Effector memory CD8-positive, alpha-beta T cell (primary cell): ENCODE data around the gene TPRG1.

Experiments used
- ATAC-seq: fragments of 150-1000 bp; cut with Tn5 transposase; replicated peaks from 2 replicates; pipeline ENCODE4 v1.10.0; 2021; ENCODE audit warnings: mild to moderate bottlenecking, moderate library complexity
- DNase-seq, 3 experiments: peaks; one replicate each; pipeline ENCODE4 v3.0.0; 2021
- H3K27ac Mint-ChIP-seq, 2 donors: one replicate each; pipeline ENCODE4 v1.8.0; 2022; ENCODE audit warnings: mild to moderate bottlenecking in 2 of 2, mixed read lengths in 2 of 2, moderate library complexity in 2 of 2
- H3K27me3 Mint-ChIP-seq, 2 donors: one replicate each; pipeline ENCODE4 v1.8.0; 2022; ENCODE audit warnings: mixed read lengths in 2 of 2
- H3K36me3 Mint-ChIP-seq: one replicate; pipeline ENCODE4 v1.8.0; 2022; ENCODE audit warnings: mild to moderate bottlenecking, moderate library complexity, mixed read lengths; ENCODE audit not compliant: insufficient read depth
- H3K4me1 Mint-ChIP-seq, 2 donors: one replicate each; pipeline ENCODE4 v1.8.0; 2022; ENCODE audit warnings: low read depth in 2 of 2, mixed read lengths in 2 of 2
- H3K4me3 Mint-ChIP-seq, 2 donors: one replicate each; pipeline ENCODE4 v1.8.0; 2022; ENCODE audit warnings: mild to moderate bottlenecking in 2 of 2, mixed read lengths in 2 of 2, moderate library complexity in 2 of 2
- H3K9me3 Mint-ChIP-seq, 2 donors: one replicate each; pipeline ENCODE4 v1.8.0; 2022; ENCODE audit warnings: mixed read lengths in 2 of 2

Gene TPRG1

GRCh38 chr3:189260556-189261493, 89.1 kb downstream of the TPRG1 start:
- ATAC-seq (no peak), DNase-seq (no peak)
- no peaks in the 10 kb centered on the region for H3K27me3 Mint-ChIP-seq
- no peak overlapping the region for H3K27ac Mint-ChIP-seq
- H3K9me3 Mint-ChIP-seq: no peaks in the 10 kb centered on the region
- H3K4me1 Mint-ChIP-seq: peaks cover 0 to 2% of the 10 kb centered on the region in 2 donors
- peaks cover 3% of the 10 kb centered on the region for H3K36me3 Mint-ChIP-seq
- no peak overlapping the region for H3K4me3 Mint-ChIP-seq

GRCh38 chr3:189262746-189263145, 91.0 kb downstream of the TPRG1 start:
- DNase-seq: no peak
- Mint-ChIP-seq H3K4me3 (no peak overlapping the region), H3K27me3 (no peaks in the 10 kb centered on the region), H3K36me3 (no peaks in the 10 kb centered on the region), H3K27ac (no peak overlapping the region), H3K9me3 (no peaks in the 10 kb centered on the region), H3K4me1 (no peaks in the 10 kb centered on the region)
- no peak for ATAC-seq

- no peak for ATAC-seq
- H3K4me3 Mint-ChIP-seq: no peak overlapping the region
- H3K4me1 Mint-ChIP-seq: peaks cover 0 to 5% of the 10 kb centered on the region in 2 donors
- H3K36me3 Mint-ChIP-seq: no peaks in the 10 kb centered on the region
- H3K27ac Mint-ChIP-seq: no peak overlapping the region
- H3K27me3 Mint-ChIP-seq: no peaks in the 10 kb centered on the region
- no peaks in the 10 kb centered on the region for H3K9me3 Mint-ChIP-seq
- DNase-seq: no peak
These were observed 96.3 kb downstream of the TPRG1 start for GRCh38 chr3:189267981-189268613.

- H3K27ac Mint-ChIP-seq: no peak overlapping the region
- H3K27me3 Mint-ChIP-seq: no peaks in the 10 kb centered on the region
- H3K36me3 Mint-ChIP-seq: no peaks in the 10 kb centered on the region
- H3K9me3 Mint-ChIP-seq: no peaks in the 10 kb centered on the region
- DNase-seq (no peak), ATAC-seq (no peak)
- H3K4me1 Mint-ChIP-seq: peaks cover 0 to 8% of the 10 kb centered on the region in 2 donors
- H3K4me3 Mint-ChIP-seq: no peak overlapping the region
These were observed 97.6 kb downstream of the TPRG1 start for GRCh38 chr3:189269365-189269764.

- Mint-ChIP-seq H3K36me3 (no peaks in the 10 kb centered on the region), H3K27ac (no peak overlapping the region), H3K4me3 (no peak overlapping the region), H3K9me3 (no peaks in the 10 kb centered on the region), H3K4me1 (peaks cover 0 to 8% of the 10 kb centered on the region in 2 donors), H3K27me3 (no peaks in the 10 kb centered on the region)
- peak in 1 of 3 experiments; percentile 4 for DNase-seq
- ATAC-seq: no peak
These were observed 98.6 kb downstream of the TPRG1 start for GRCh38 chr3:189270248-189270832.

- ATAC-seq (no peak), DNase-seq (no peak)
- Mint-ChIP-seq H3K4me3 (no peak overlapping the region), H3K27ac (peak overlapping the region in 1 of 2 donors; percentile 20), H3K27me3 (no peaks in the 10 kb centered on the region), H3K36me3 (no peaks in the 10 kb centered on the region), H3K9me3 (no peaks in the 10 kb centered on the region), H3K4me1 (peaks cover 0 to 8% of the 10 kb centered on the region in 2 donors)
These were observed 100.8 kb downstream of the TPRG1 start for GRCh38 chr3:189272500-189273119.

GRCh38 chr3:189273736-189274135, 102.0 kb downstream of the TPRG1 start:
- Mint-ChIP-seq H3K27ac (no peak overlapping the region), H3K4me1 (peaks cover 0 to 8% of the 10 kb centered on the region in 2 donors), H3K36me3 (no peaks in the 10 kb centered on the region), H3K9me3 (no peaks in the 10 kb centered on the region), H3K27me3 (no peaks in the 10 kb centered on the region), H3K4me3 (no peak overlapping the region)
- DNase-seq (no peak), ATAC-seq (no peak)

GRCh38 chr3:189275182-189275581, 103.4 kb downstream of the TPRG1 start:
- no peaks in the 10 kb centered on the region for H3K9me3 Mint-ChIP-seq
- no peak for ATAC-seq
- peaks cover 0 to 8% of the 10 kb centered on the region in 2 donors for H3K4me1 Mint-ChIP-seq
- H3K4me3 Mint-ChIP-seq: no peak overlapping the region
- no peak for DNase-seq
- H3K36me3 Mint-ChIP-seq: no peaks in the 10 kb centered on the region
- H3K27ac Mint-ChIP-seq: no peak overlapping the region
- no peaks in the 10 kb centered on the region for H3K27me3 Mint-ChIP-seq

- H3K4me3 Mint-ChIP-seq: no peak overlapping the region
- H3K9me3 Mint-ChIP-seq: no peaks in the 10 kb centered on the region
- DNase-seq (no peak), ATAC-seq (no peak)
- H3K27ac Mint-ChIP-seq: no peak overlapping the region
- no peaks in the 10 kb centered on the region for H3K36me3 Mint-ChIP-seq
- no peaks in the 10 kb centered on the region for H3K27me3 Mint-ChIP-seq
- peaks cover 0 to 8% of the 10 kb centered on the region in 2 donors for H3K4me1 Mint-ChIP-seq
These were observed 104.1 kb downstream of the TPRG1 start for GRCh38 chr3:189275852-189276251.

GRCh38 chr3:189276444-189277219, 104.9 kb downstream of the TPRG1 start:
- ATAC-seq (no peak), DNase-seq (no peak)
- H3K4me3 Mint-ChIP-seq: no peak overlapping the region
- H3K27ac Mint-ChIP-seq: no peak overlapping the region
- no peaks in the 10 kb centered on the region for H3K27me3 Mint-ChIP-seq
- no peaks in the 10 kb centered on the region for H3K9me3 Mint-ChIP-seq
- H3K36me3 Mint-ChIP-seq: no peaks in the 10 kb centered on the region
- H3K4me1 Mint-ChIP-seq: peaks cover 0 to 8% of the 10 kb centered on the region in 2 donors

- ATAC-seq (no peak), DNase-seq (no peak)
- no peaks in the 10 kb centered on the region for H3K27me3 Mint-ChIP-seq
- H3K9me3 Mint-ChIP-seq: no peaks in the 10 kb centered on the region
- peaks cover 0 to 5% of the 10 kb centered on the region in 2 donors for H3K4me1 Mint-ChIP-seq
- H3K4me3 Mint-ChIP-seq: no peak overlapping the region
- no peak overlapping the region for H3K27ac Mint-ChIP-seq
- no peaks in the 10 kb centered on the region for H3K36me3 Mint-ChIP-seq
These were observed 105.9 kb downstream of the TPRG1 start for GRCh38 chr3:189277711-189278110.

GRCh38 chr3:189278221-189278620, 106.5 kb downstream of the TPRG1 start:
- DNase-seq: no peak
- H3K9me3 Mint-ChIP-seq: no peaks in the 10 kb centered on the region
- H3K36me3 Mint-ChIP-seq: no peaks in the 10 kb centered on the region
- no peak for ATAC-seq
- H3K4me3 Mint-ChIP-seq: no peak overlapping the region
- peaks cover 0 to 3% of the 10 kb centered on the region in 2 donors for H3K4me1 Mint-ChIP-seq
- no peaks in the 10 kb centered on the region for H3K27me3 Mint-ChIP-seq
- no peak overlapping the region for H3K27ac Mint-ChIP-seq

- Mint-ChIP-seq H3K4me3 (no peak overlapping the region), H3K27me3 (no peaks in the 10 kb centered on the region), H3K4me1 (peaks cover 9 to 11% of the 10 kb centered on the region in 2 donors), H3K27ac (no peak overlapping the region), H3K9me3 (no peaks in the 10 kb centered on the region), H3K36me3 (no peaks in the 10 kb centered on the region)
- no peak for DNase-seq
- no peak for ATAC-seq
These were observed 110.4 kb downstream of the TPRG1 start for GRCh38 chr3:189282189-189282588.
